Measurements from ENCODE around the gene C19orf12. TPM values are rescaled to one million over a fixed set of nuclear protein-coding genes. Genes with fewer than 3 reads are reported as not detected.

The C19orf12 gene
- total and polyA plus RNA-seq, 2 experiments from 2014 or later: 11.4 to 17.2 TPM

- TF ChIP-seq ZNF462 (CRISPR knock-in tag; IDR thresholded peaks at IDR 0.05) (no peak), CREB1 (CRISPR knock-in tag; IDR thresholded peaks at IDR 0.05; ENCODE audit: low read depth) (no peak), POLR2AphosphoS5 (IDR thresholded peaks at IDR 0.05; ENCODE audit: low read depth) (no peak)
Observed at GRCh38 chr19:29653398-29653797, 61.7 kb downstream of the C19orf12 start (continued).

GRCh38 chr19:29651622-29652394 lies 63.3 kb downstream of the C19orf12 start:
- Histone ChIP-seq H3K79me2 (replicated peaks; ENCODE audit: insufficient read depth) (no peaks in the 10 kb centered on the region), H3K4me3 (no peak overlapping the region), H3F3A (replicated peaks; ENCODE audit: low read depth) (no peaks in the 10 kb centered on the region), H3K4me2 (no peak overlapping the region), H3K27ac (ENCODE audit: low read depth) (no peak overlapping the region), H3K27me3 (ENCODE audit: insufficient read depth) (no peaks in the 10 kb centered on the region), H4K20me1 (replicated peaks; ENCODE audit: insufficient read depth) (no peaks in the 10 kb centered on the region), H2AFZ (no peak overlapping the region), H3K36me3 (ENCODE audit: insufficient read depth) (no peaks in the 10 kb centered on the region), H3K4me1 (ENCODE audit: insufficient read depth) (no peaks in the 10 kb centered on the region), H3K9me2 (ENCODE audit: insufficient read depth) (no peaks in the 10 kb centered on the region)
- no peaks in the 10 kb centered on the region for H3K36me3 Mint-ChIP-seq (ENCODE audit: low read depth)
- ATAC-seq: no peak
- H3K4me3 Mint-ChIP-seq: no peak overlapping the region
- no peak overlapping the region for H3K27ac Mint-ChIP-seq
- H3K9me3 Mint-ChIP-seq: peaks cover 10% of the 10 kb centered on the region
- DNase-seq (ENCODE audit: low spot score): no peak
- H3K4me1 Mint-ChIP-seq: no peaks in the 10 kb centered on the region
- no peaks in the 10 kb centered on the region for H3K27me3 Mint-ChIP-seq (ENCODE audit: insufficient read depth, low read depth, poor library complexity)
- TF ChIP-seq STAT1 (IDR thresholded peaks at IDR 0.05; ENCODE audit: unreplicated experiment) (no peak), ETS1 (IDR thresholded peaks at IDR 0.05) (no peak), JUNB (IDR thresholded peaks at IDR 0.05; ENCODE audit: unreplicated experiment) (no peak), CREB1 (CRISPR knock-in tag; IDR thresholded peaks at IDR 0.05; ENCODE audit: low read depth) (no peak), NANOG (IDR thresholded peaks at IDR 0.05; ENCODE audit: borderline replicate concordance) (no peak), ZNF331 (CRISPR knock-in tag; IDR thresholded peaks at IDR 0.05; ENCODE audit: low read depth) (no peak), ZNF462 (CRISPR knock-in tag; IDR thresholded peaks at IDR 0.05) (no peak)
